Skeletal muscle tissue (tissue), 4 donors: ENCODE results near the gene PWP2. TPM values are rescaled to one million over a fixed set of nuclear protein-coding genes. Genes with fewer than 3 reads are reported as not detected.
"Not testable (repeated sequence)": the region's sequence is repeated elsewhere in the genome, so short reads cannot be mapped to it uniquely, and the experiment has no call there.

Experiments used
- H3K27ac ChIP-seq: one replicate; pipeline ENCODE4 v1.7.0; 2013; ENCODE audit warnings: mild to moderate bottlenecking, low read depth, low read length, inconsistent platforms
- H3K27me3 ChIP-seq, 3 donors: one replicate each; pipeline ENCODE4 v1.7.0; 2013; ENCODE audit warnings: low read length in 3 of 3; ENCODE audit not compliant: control insufficient read depth in 3 of 3, insufficient read depth in 3 of 3
- H3K36me3 ChIP-seq, 3 donors: one replicate each; pipeline ENCODE4 v1.7.0; 2013; ENCODE audit warnings: low read length in 3 of 3; ENCODE audit not compliant: control insufficient read depth in 3 of 3, insufficient read depth in 3 of 3
- H3K4me1 ChIP-seq, 3 donors: one replicate each; pipeline ENCODE4 v1.7.0; 2013; ENCODE audit warnings: low read length in 3 of 3, mild to moderate bottlenecking in 3 of 3; ENCODE audit not compliant: control insufficient read depth in 3 of 3, insufficient read depth in 3 of 3
- H3K4me3 ChIP-seq, 3 donors: one replicate each; pipeline ENCODE4 v1.7.0; 2013; ENCODE audit warnings: low read length in 3 of 3
- H3K9ac ChIP-seq, 3 donors: one replicate each; pipeline ENCODE4 v1.7.0; 2013; ENCODE audit warnings: low read length in 3 of 3, mild to moderate bottlenecking in 3 of 3, moderate library complexity in 2 of 3, low read depth in 1 of 3
- H3K9me3 ChIP-seq, 3 donors: one replicate each; pipeline ENCODE4 v1.7.0; 2013; ENCODE audit warnings: low read length in 3 of 3; ENCODE audit not compliant: control insufficient read depth in 3 of 3
- total RNA-seq: library from RNA; depleted of rRNA; stranded (reverse); fragments of >200 nt; gene quantifications from one replicate; pipeline ENCODE4 v1.2.3, GENCODE V29; 2014
- donor health status: Osteomylitis.

Gene PWP2
- total RNA-seq, 1 donor from 2014 or later: 7.3 TPM

- H3K27ac ChIP-seq, H3K36me3 ChIP-seq, H3K4me3 ChIP-seq, H3K9me3 ChIP-seq, H3K27me3 ChIP-seq, H3K9ac ChIP-seq, H3K4me1 ChIP-seq: not testable (repeated sequence)
Observed at GRCh38 chr21:44159349-44160297, 52.4 kb downstream of the PWP2 start.

- not testable (repeated sequence) for H3K27me3 ChIP-seq, H3K4me1 ChIP-seq, H3K27ac ChIP-seq, H3K4me3 ChIP-seq, H3K36me3 ChIP-seq, H3K9ac ChIP-seq, H3K9me3 ChIP-seq
Observed at GRCh38 chr21:44160298-44160672, 53.1 kb downstream of the PWP2 start.

GRCh38 chr21:44160821-44161220 lies 53.6 kb downstream of the PWP2 start:
- H3K27me3 ChIP-seq, H3K4me1 ChIP-seq: not testable (repeated sequence)

DNA sequence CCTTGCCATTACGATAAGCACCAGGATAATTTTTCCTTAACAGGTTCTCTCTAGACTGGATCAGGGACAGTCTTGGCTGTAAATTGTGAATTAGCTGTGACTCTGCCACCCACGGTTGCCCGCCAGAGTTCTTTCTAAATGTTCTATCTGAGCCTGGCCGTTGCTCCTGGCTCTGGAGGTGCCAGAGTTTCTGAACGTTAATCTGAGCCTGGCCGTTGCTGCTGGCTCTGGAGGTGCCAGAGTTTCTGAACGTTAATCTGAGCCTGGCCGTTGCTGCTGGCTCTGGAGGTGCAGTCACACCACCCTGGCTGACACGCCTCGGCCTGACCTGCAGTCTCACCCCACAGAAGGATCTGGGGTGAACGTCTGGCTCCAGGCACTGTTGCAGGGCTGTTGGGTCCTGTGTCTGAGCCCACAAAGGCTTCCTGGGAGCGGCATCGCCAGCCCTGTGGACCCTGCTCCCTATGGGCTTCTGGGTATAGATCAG lies 56.0 kb downstream of the PWP2 start:
- not testable (repeated sequence) for H3K9me3 ChIP-seq, H3K4me3 ChIP-seq

More at GRCh38 chr21:44160821-44161220, 53.6 kb downstream of the PWP2 start:
- not testable (repeated sequence) for H3K4me3 ChIP-seq, H3K9ac ChIP-seq, H3K36me3 ChIP-seq, H3K27ac ChIP-seq, H3K9me3 ChIP-seq

GRCh38 chr21:44165933-44166332 lies 58.7 kb downstream of the PWP2 start:
- not testable (repeated sequence) for H3K27me3 ChIP-seq, H3K36me3 ChIP-seq, H3K9me3 ChIP-seq, H3K4me3 ChIP-seq, H3K27ac ChIP-seq, H3K4me1 ChIP-seq, H3K9ac ChIP-seq

More for the DNA sequence above, 56.0 kb downstream of the PWP2 start:
- H3K9ac ChIP-seq, H3K27me3 ChIP-seq, H3K36me3 ChIP-seq, H3K27ac ChIP-seq, H3K4me1 ChIP-seq: not testable (repeated sequence)

- not testable (repeated sequence) for H3K4me3 ChIP-seq, H3K27me3 ChIP-seq, H3K36me3 ChIP-seq, H3K9me3 ChIP-seq, H3K4me1 ChIP-seq, H3K27ac ChIP-seq, H3K9ac ChIP-seq
Observed at GRCh38 chr21:44167527-44167926, 60.3 kb downstream of the PWP2 start.

GRCh38 chr21:44170326-44170725 lies 63.1 kb downstream of the PWP2 start:
- not testable (repeated sequence) for H3K27me3 ChIP-seq, H3K4me3 ChIP-seq, H3K36me3 ChIP-seq, H3K9me3 ChIP-seq, H3K4me1 ChIP-seq, H3K9ac ChIP-seq, H3K27ac ChIP-seq

GRCh38 chr21:44170863-44171262 lies 63.7 kb downstream of the PWP2 start:
- not testable (repeated sequence) for H3K4me1 ChIP-seq, H3K9me3 ChIP-seq, H3K9ac ChIP-seq, H3K36me3 ChIP-seq, H3K27ac ChIP-seq, H3K27me3 ChIP-seq, H3K4me3 ChIP-seq

DNA sequence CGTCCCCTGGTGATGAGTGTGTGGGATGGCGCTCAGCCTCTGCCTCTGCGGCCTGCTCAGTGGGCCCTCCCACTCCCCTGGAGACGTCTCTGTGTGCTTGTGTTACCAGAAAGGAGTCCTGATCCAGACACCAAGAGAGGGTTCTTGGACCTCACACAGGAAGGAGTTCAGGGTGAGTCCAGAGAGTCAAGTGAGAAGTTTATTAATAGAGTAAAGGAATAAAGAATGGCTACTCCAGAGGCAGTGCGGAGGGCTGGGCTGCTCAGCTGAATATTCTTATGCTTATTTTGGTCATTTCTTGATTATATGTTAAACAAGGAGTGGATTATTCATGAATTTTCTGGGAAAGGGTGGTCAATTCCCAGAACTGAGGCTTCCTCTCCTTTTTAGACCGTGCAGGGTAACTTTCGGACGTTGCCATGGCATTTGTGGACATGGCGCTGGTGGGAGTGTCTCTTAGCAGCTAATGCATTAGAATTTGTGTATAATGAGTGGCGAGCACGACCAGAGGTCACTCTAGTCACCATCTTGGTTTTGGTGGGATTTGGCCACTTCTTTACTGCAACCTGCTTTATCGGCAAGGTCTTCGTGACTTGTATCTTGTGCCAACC lies 64.9 kb downstream of the PWP2 start:
- H3K36me3 ChIP-seq, H3K27me3 ChIP-seq, H3K4me3 ChIP-seq, H3K27ac ChIP-seq, H3K9me3 ChIP-seq, H3K9ac ChIP-seq, H3K4me1 ChIP-seq: not testable (repeated sequence)

- H3K36me3 ChIP-seq: not testable (repeated sequence)
Observed at GRCh38 chr21:44172741-44173140, 65.5 kb downstream of the PWP2 start.

More at GRCh38 chr21:44172741-44173140, 65.5 kb downstream of the PWP2 start:
- not testable (repeated sequence) for H3K27me3 ChIP-seq, H3K9ac ChIP-seq, H3K9me3 ChIP-seq, H3K27ac ChIP-seq, H3K4me3 ChIP-seq, H3K4me1 ChIP-seq
